ENCODE data around the gene TUT1. TPM values are rescaled to one million over a fixed set of nuclear protein-coding genes. Genes with fewer than 3 reads are reported as not detected.
"Not testable (repeated sequence)": the region's sequence is repeated elsewhere in the genome, so short reads cannot be mapped to it uniquely, and the experiment has no call there.

Gene TUT1
- total RNA-seq, 1 donor from 2014 or later = 9.5 TPM

- Histone ChIP-seq H3K27me3 (ENCODE audit: control insufficient read depth, insufficient read depth, low read length) (no peaks in the 10 kb centered on the region), H3K36me3 (ENCODE audit: control insufficient read depth, insufficient read depth, low read length) (peaks cover 15% of the 10 kb centered on the region), H3K4me3 (ENCODE audit: low read depth, low read length) (no peak overlapping the region)
- no peak for DNase-seq (ENCODE audit: low read depth)
- peak; percentile 24 for TF ChIP-seq CTCF (IDR thresholded peaks at IDR 0.05; ENCODE audit: insufficient read depth, low read length, severe bottlenecking)
- FAIRE-seq = no peak
These were observed 2.2 kb downstream of the TUT1 start for GRCh38 chr11:62588966-62589637.

- not testable (repeated sequence) for FAIRE-seq; H3K27me3 ChIP-seq (ENCODE audit: control insufficient read depth, insufficient read depth, low read length); DNase-seq (ENCODE audit: low read depth); H3K4me3 ChIP-seq (ENCODE audit: low read depth, low read length)
- peaks cover 18% of the 10 kb centered on the region for H3K36me3 ChIP-seq (ENCODE audit: control insufficient read depth, insufficient read depth, low read length)
These were observed 6.0 kb downstream of the TUT1 start for GRCh38 chr11:62585356-62585755.

- peaks cover 18% of the 10 kb centered on the region for H3K36me3 ChIP-seq (ENCODE audit: control insufficient read depth, insufficient read depth, low read length)
- H3K4me3 ChIP-seq (ENCODE audit: low read depth, low read length); DNase-seq (ENCODE audit: low read depth); FAIRE-seq; H3K27me3 ChIP-seq (ENCODE audit: control insufficient read depth, insufficient read depth, low read length): not testable (repeated sequence)
These were observed 9.6 kb downstream of the TUT1 start for GRCh38 chr11:62581735-62582134.

- H3K4me3 ChIP-seq (ENCODE audit: low read depth, low read length) = no peak overlapping the region
- no peak for DNase-seq (ENCODE audit: low read depth)
- H3K36me3 ChIP-seq (ENCODE audit: control insufficient read depth, insufficient read depth, low read length) = peaks cover 20% of the 10 kb centered on the region
- no peak for TF ChIP-seq CTCF (IDR thresholded peaks at IDR 0.05; ENCODE audit: insufficient read depth, low read length, severe bottlenecking)
- no peak for FAIRE-seq
- no peaks in the 10 kb centered on the region for H3K27me3 ChIP-seq (ENCODE audit: control insufficient read depth, insufficient read depth, low read length)
These were observed 10.2 kb downstream of the TUT1 start for GRCh38 chr11:62580959-62581715.

- no peak overlapping the region for H3K4me3 ChIP-seq (ENCODE audit: low read depth, low read length)
- FAIRE-seq = no peak
- DNase-seq (ENCODE audit: low read depth) = no peak
- H3K27me3 ChIP-seq (ENCODE audit: control insufficient read depth, insufficient read depth, low read length) = no peaks in the 10 kb centered on the region
- TF ChIP-seq CTCF (IDR thresholded peaks at IDR 0.05; ENCODE audit: insufficient read depth, low read length, severe bottlenecking) = no peak
- peaks cover 18% of the 10 kb centered on the region for H3K36me3 ChIP-seq (ENCODE audit: control insufficient read depth, insufficient read depth, low read length)
These were observed 12.1 kb downstream of the TUT1 start for GRCh38 chr11:62579252-62579651.

- no peak for FAIRE-seq
- Histone ChIP-seq H3K36me3 (ENCODE audit: control insufficient read depth, insufficient read depth, low read length) (peaks cover 15% of the 10 kb centered on the region), H3K27me3 (ENCODE audit: control insufficient read depth, insufficient read depth, low read length) (no peaks in the 10 kb centered on the region), H3K4me3 (ENCODE audit: low read depth, low read length) (no peak overlapping the region)
- DNase-seq (ENCODE audit: low read depth) = no peak
- TF ChIP-seq CTCF (IDR thresholded peaks at IDR 0.05; ENCODE audit: insufficient read depth, low read length, severe bottlenecking) = no peak
These were observed 12.8 kb downstream of the TUT1 start for GRCh38 chr11:62578541-62578940.
